ENCODE measurements around the gene HORMAD2. TPM values are rescaled to one million over a fixed set of nuclear protein-coding genes. Genes with fewer than 3 reads are reported as not detected.

HORMAD2 gene
- total RNA-seq, 1 experiment from 2014 or later: not detected

- intact Hi-C loops (cut with micrococcal nuclease; ENCODE audit: unreplicated experiment): no loop called here
- Histone ChIP-seq H3K27ac (ENCODE audit: low read depth, low read length, poor library complexity, severe bottlenecking) (no peak overlapping the region), H3K27me3 (replicated peaks; ENCODE audit: insufficient read depth, low read depth, low read length, poor library complexity) (no peaks in the 10 kb centered on the region), H3K9me3 (ENCODE audit: low read depth, low read length, poor library complexity, severe bottlenecking) (no peaks in the 10 kb centered on the region), H3K4me1 (ENCODE audit: insufficient read depth, low read length, poor library complexity, severe bottlenecking) (no peaks in the 10 kb centered on the region), H3K4me3 (ENCODE audit: low read depth, low read length, poor library complexity, severe bottlenecking) (no peak overlapping the region), H3K36me3 (ENCODE audit: insufficient read depth, low read length, poor library complexity, severe bottlenecking) (no peaks in the 10 kb centered on the region)
- no peak for TF ChIP-seq CTCF (conservative IDR thresholded peaks at IDR 0.05; ENCODE audit: low read depth, low read length)
- no peak for TF ChIP-seq EZH2 (IDR thresholded peaks at IDR 0.05; ENCODE audit: borderline replicate concordance, low read depth, low read length, poor library complexity, severe bottlenecking)
- BruUV-seq (replicated peaks): no TSS peak
- ChIA-PET CTCF (no interaction called here), POLR2A (ENCODE audit: low non-redundant PET) (no interaction called here)
- no peak for DNase-seq (ENCODE audit: low spot score)
Observed at GRCh38 chr22:30226192-30226832, 146.0 kb downstream of the HORMAD2 start.

Other genes with a start within 250 kb of the HORMAD2 start
- gene ASCC2, start 242.2 kb upstream of the HORMAD2 start, total RNA-seq (2021): 54.5 and 54.9 TPM in 2 replicates
- 25.0 and 26.4 TPM in 2 replicates for gene MTMR3, start 197.3 kb upstream of the HORMAD2 start, total RNA-seq (2021)
- gene LIF, start 166.3 kb downstream of the HORMAD2 start, total RNA-seq (2021): 0.24 and 0.59 TPM in 2 replicates
- not detected in 2 replicates for gene OSM, start 186.4 kb downstream of the HORMAD2 start, total RNA-seq (2021)
- gene CASTOR1, start 209.0 kb downstream of the HORMAD2 start, total RNA-seq (2021): 2.0 and 5.5 TPM in 2 replicates
- 8.4 and 10.6 TPM in 2 replicates for gene TBC1D10A, start 246.5 kb downstream of the HORMAD2 start, total RNA-seq (2021)